Measurements from ENCODE around the gene CREG2. TPM values are rescaled to one million over a fixed set of nuclear protein-coding genes. Genes with fewer than 3 reads are reported as not detected.

CREG2 gene
- total RNA-seq, 1 experiment from 2014 or later: 1.3 TPM

DNA sequence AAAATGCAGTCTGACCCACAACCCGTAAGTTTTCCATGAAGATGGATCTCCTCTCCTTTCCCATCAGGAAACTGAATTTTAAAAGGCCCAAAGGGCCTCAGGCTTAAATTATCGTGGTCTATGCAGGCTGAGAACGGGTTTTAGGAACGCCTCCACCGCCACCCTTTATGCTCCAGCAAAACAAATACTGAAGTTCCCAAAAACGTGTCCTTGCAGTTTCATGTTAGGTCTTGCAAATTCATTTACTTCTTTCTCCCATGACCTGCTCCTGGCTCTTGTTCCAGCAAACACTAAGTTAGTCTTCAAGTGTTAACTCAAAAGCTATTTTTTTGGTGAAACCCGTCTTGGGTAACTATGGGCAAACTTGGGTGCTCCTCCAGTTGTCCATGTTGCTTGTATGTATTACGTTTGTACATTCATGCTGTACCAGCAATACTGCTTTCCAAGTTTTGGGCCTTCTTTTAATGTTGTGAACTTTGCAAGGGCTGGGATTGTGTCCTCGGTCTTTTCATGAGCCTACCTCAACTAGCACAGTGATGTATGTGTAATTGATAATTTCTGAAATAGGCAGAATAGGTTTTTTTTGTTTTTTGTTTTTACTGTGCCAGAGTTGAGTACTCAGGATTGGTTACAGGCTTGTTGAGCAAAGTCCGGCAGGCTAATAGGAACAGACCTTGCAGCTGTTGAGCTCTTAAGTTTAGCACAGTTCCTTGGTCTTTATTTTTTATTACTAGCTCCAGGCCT is 77.0 kb downstream of the CREG2 start:
- intact Hi-C loops (cut with micrococcal nuclease; ENCODE audit: unreplicated experiment): no loop called here
- Mint-ChIP-seq H3K9me3 (ENCODE audit: low read depth, unreplicated experiment) (no peaks in the 10 kb centered on the region), H3K27me3 (ENCODE audit: unreplicated experiment) (no peaks in the 10 kb centered on the region), H3K36me3 (ENCODE audit: insufficient read depth, unreplicated experiment) (peaks cover 36% of the 10 kb centered on the region), H3K27ac (ENCODE audit: unreplicated experiment) (no peak overlapping the region), H3K4me1 (ENCODE audit: low read depth, unreplicated experiment) (peaks cover 31% of the 10 kb centered on the region), H3K4me3 (ENCODE audit: low read depth, unreplicated experiment) (no peak overlapping the region)
- BruUV-seq (replicated peaks): no TSS peak
- CTCF ChIA-PET: interaction anchor here (1.1 kb wide), 1 partner anchor 30 kb away, joined by 3 read pairs; no protein-coding TSS in a partner anchor
- TF ChIP-seq, protein P1, sequence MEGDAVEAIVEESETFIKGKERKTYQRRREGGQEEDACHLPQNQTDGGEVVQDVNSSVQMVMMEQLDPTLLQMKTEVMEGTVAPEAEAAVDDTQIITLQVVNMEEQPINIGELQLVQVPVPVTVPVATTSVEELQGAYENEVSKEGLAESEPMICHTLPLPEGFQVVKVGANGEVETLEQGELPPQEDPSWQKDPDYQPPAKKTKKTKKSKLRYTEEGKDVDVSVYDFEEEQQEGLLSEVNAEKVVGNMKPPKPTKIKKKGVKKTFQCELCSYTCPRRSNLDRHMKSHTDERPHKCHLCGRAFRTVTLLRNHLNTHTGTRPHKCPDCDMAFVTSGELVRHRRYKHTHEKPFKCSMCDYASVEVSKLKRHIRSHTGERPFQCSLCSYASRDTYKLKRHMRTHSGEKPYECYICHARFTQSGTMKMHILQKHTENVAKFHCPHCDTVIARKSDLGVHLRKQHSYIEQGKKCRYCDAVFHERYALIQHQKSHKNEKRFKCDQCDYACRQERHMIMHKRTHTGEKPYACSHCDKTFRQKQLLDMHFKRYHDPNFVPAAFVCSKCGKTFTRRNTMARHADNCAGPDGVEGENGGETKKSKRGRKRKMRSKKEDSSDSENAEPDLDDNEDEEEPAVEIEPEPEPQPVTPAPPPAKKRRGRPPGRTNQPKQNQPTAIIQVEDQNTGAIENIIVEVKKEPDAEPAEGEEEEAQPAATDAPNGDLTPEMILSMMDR (IDR thresholded peaks at IDR 0.05; ENCODE audit: unreplicated experiment): no peak
- no peak for DNase-seq

DNA sequence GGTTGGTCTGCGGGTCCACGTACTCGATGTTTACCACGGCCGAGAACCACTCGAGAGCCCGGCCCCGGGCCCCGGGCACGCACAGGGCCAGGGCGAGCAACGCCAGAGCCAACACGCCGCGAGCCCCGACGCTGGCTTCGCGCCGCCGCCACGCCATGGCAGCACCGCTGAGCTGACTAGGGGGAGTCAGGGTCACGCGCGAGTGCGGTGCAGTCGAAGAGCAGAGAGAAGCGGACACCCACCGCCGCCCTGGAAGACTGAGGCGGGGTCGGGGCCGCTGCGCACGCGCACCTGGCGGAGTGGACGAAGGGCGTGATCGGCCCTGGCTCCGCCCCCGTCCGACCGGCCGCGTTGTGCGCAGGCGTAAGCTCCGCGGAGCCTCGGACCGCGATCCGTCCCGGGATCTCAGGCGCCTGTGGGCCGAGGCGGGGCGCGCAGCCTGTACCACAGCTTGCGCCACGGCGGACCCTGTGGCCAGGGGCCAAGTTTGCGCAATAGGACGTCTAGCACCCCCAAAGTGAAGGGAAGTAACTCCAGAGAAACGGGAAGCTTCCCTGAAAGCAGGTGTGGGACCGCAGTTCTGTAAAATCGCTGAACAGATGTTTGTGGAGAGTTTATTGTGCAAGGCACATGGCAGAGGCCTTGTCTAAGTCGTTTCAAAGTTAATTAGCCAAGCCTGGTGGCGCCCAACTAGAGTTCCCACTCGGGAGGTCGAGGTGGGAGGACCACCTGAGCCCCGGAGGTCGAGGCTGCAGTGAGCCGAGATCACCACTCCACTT is 78.7 kb downstream of the CREG2 start, which contains the start of gene RNF149:
TSS of gene RNF149 (minus strand) at position 270 of the 779 bp plus-strand sequence. CDS start at position 157, 113 bp downstream.
- Mint-ChIP-seq H3K27ac (ENCODE audit: unreplicated experiment) (peak within 1 kb of the TSS; percentile 89), H3K4me3 (ENCODE audit: low read depth, unreplicated experiment) (peak within 1 kb of the TSS; percentile 73), H3K4me1 (ENCODE audit: low read depth, unreplicated experiment) (peaks cover 35% of the 10 kb centered on the region), H3K9me3 (ENCODE audit: low read depth, unreplicated experiment) (no peaks in the 10 kb centered on the region), H3K27me3 (ENCODE audit: unreplicated experiment) (no peaks in the 10 kb centered on the region), H3K36me3 (ENCODE audit: insufficient read depth, unreplicated experiment) (peaks cover 38% of the 10 kb centered on the region)
- peak; percentile 95 for DNase-seq
- intact Hi-C loops (cut with micrococcal nuclease; ENCODE audit: unreplicated experiment): no loop called here
- CTCF ChIA-PET: interaction anchor here (1.0 to 1.2 kb wide), 3 partner anchors 19 to 28 kb away, joined by 3 to 4 read pairs (median 4); no protein-coding TSS in a partner anchor
- TF ChIP-seq, protein P1 (IDR thresholded peaks at IDR 0.05; ENCODE audit: unreplicated experiment): no peak
- BruUV-seq (replicated peaks): no TSS peak

DNA sequence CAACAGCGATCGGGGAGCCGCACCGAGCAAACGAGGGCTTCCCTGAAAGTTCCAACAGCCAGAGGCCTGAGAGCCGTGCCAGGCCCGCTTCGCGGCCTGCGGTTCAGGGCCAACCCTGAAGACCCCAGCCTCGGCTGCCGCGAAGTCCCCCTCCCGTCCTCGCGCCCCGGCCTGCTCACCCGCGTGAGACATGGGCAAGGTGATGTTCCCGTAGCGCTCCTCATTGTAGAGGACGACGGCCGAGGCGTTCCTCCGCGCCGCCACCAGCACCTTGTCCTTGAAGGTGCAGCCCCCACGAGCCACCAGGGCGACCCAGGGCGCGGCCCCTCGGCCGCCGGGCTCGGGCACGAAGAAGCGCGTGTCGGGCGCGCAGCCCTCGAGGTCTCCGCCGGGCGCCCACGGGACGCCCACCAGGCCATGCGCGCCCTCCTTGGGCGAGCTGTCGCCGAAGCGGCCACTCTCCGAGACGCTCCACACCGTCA is 79.3 kb downstream of the CREG2 start:
- CTCF ChIA-PET: interaction anchor here (1.0 to 1.2 kb wide), 2 partner anchors 20 to 22 kb away, joined by 4 read pairs; no protein-coding TSS in a partner anchor

DNA sequence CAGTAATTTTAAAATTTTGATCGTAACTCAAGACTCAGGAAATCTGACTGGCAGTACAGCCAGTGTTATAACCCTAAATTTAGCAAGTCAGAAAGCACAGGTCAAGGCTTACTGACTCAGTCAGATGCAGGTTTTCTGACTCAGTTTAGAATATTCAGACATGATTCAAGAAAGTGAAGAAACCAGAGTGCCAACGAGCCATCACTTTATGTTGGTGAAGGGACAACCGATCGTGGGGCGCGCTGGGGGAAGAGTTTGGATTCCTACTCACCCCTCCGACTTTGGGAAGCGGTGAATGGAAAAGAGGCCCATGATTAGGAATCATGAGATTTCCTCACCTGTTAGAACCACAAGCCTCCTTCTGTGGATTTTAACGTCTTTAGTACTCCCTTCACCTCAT is 79.8 kb downstream of the CREG2 start:
- Mint-ChIP-seq H3K4me1 (ENCODE audit: low read depth, unreplicated experiment) (peaks cover 40% of the 10 kb centered on the region), H3K9me3 (ENCODE audit: low read depth, unreplicated experiment) (no peaks in the 10 kb centered on the region), H3K27me3 (ENCODE audit: unreplicated experiment) (no peaks in the 10 kb centered on the region), H3K36me3 (ENCODE audit: insufficient read depth, unreplicated experiment) (peaks cover 38% of the 10 kb centered on the region), H3K4me3 (ENCODE audit: low read depth, unreplicated experiment) (peak overlapping the region; percentile 73), H3K27ac (ENCODE audit: unreplicated experiment) (peak overlapping the region; percentile 37)
- intact Hi-C loops (cut with micrococcal nuclease; ENCODE audit: unreplicated experiment): no loop called here
- BruUV-seq (replicated peaks): no TSS peak
- CTCF ChIA-PET: no interaction called here
- no peak for DNase-seq
- TF ChIP-seq, protein P1 (IDR thresholded peaks at IDR 0.05; ENCODE audit: unreplicated experiment): no peak

More for the DNA sequence above, 79.3 kb downstream of the CREG2 start:
- DNase-seq: no peak
- Mint-ChIP-seq H3K27me3 (ENCODE audit: unreplicated experiment) (no peaks in the 10 kb centered on the region), H3K9me3 (ENCODE audit: low read depth, unreplicated experiment) (no peaks in the 10 kb centered on the region), H3K27ac (ENCODE audit: unreplicated experiment) (peak overlapping the region; percentile 89), H3K4me1 (ENCODE audit: low read depth, unreplicated experiment) (peaks cover 35% of the 10 kb centered on the region), H3K4me3 (ENCODE audit: low read depth, unreplicated experiment) (peak overlapping the region; percentile 73), H3K36me3 (ENCODE audit: insufficient read depth, unreplicated experiment) (peaks cover 38% of the 10 kb centered on the region)
- TF ChIP-seq, protein P1 (IDR thresholded peaks at IDR 0.05; ENCODE audit: unreplicated experiment): no peak
- no TSS peak for BruUV-seq (replicated peaks)
- intact Hi-C loops (cut with micrococcal nuclease; ENCODE audit: unreplicated experiment): no loop called here

All from Calu3 (cell line).